Kidney epithelial cell (primary cell): ENCODE data around the gene EIF4ENIF1. TPM values are rescaled to one million over a fixed set of nuclear protein-coding genes. Genes with fewer than 3 reads are reported as not detected.
"Not testable (repeated sequence)": the region's sequence is repeated elsewhere in the genome, so short reads cannot be mapped to it uniquely, and the experiment has no call there.

ENCODE experiments used
- DNase-seq: peaks from one replicate; pipeline ENCODE4 v3.0.0-alpha.2; 2010; ENCODE audit warnings: low read depth
- H3K27me3 ChIP-seq: 2 replicates; pipeline ENCODE4 v1.6.0; 2011; ENCODE audit warnings: low read length; ENCODE audit not compliant: control insufficient read depth, insufficient read depth
- H3K36me3 ChIP-seq: 2 replicates; pipeline ENCODE4 v1.5.1; 2011; ENCODE audit warnings: low read length; ENCODE audit not compliant: control insufficient read depth, insufficient read depth
- H3K4me3 ChIP-seq: 2 replicates; pipeline ENCODE4 v1.5.1; 2011; ENCODE audit warnings: low read depth, mild to moderate bottlenecking, control low read depth, low read length
- total RNA-seq: library from RNA; depleted of rRNA; stranded (reverse); fragments of >200 nt; gene quantifications from 2 replicates; pipeline ENCODE4 v1.2.3, GENCODE V29; 2015
- TF ChIP-seq, protein P1 (sequence below): IDR thresholded peaks from 2 replicates; pipeline ENCODE4 v1.5.1; 2011; ENCODE audit warnings: mild to moderate bottlenecking, moderate library complexity, low read length, control low read depth, inconsistent platforms; ENCODE audit not compliant: insufficient read depth, poor library complexity, severe bottlenecking

Gene EIF4ENIF1
- total RNA-seq, 1 donor from 2014 or later, result 11.9 TPM

DNA sequence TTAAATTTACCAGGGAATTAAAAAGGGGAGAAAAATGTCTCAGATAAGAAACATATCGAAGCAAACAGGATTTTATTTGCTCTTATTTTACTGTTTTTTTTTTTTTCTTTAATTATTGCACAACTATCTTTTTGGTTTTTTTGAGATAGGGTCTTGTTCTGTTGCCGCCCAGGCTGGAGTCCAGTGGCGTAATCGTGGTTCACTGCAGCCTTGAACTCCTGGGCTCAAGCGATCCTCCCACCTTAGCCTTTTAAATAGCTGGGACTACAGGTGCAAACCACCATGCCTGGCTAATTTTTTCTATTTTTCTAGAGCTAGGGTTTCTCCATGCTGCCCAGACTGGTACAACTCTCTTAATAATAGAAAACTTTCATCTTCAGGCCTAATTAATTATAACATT, 57.7 kb downstream of the EIF4ENIF1 start:
- H3K27me3 ChIP-seq, result no peaks in the 10 kb centered on the region
- TF ChIP-seq, protein P1, sequence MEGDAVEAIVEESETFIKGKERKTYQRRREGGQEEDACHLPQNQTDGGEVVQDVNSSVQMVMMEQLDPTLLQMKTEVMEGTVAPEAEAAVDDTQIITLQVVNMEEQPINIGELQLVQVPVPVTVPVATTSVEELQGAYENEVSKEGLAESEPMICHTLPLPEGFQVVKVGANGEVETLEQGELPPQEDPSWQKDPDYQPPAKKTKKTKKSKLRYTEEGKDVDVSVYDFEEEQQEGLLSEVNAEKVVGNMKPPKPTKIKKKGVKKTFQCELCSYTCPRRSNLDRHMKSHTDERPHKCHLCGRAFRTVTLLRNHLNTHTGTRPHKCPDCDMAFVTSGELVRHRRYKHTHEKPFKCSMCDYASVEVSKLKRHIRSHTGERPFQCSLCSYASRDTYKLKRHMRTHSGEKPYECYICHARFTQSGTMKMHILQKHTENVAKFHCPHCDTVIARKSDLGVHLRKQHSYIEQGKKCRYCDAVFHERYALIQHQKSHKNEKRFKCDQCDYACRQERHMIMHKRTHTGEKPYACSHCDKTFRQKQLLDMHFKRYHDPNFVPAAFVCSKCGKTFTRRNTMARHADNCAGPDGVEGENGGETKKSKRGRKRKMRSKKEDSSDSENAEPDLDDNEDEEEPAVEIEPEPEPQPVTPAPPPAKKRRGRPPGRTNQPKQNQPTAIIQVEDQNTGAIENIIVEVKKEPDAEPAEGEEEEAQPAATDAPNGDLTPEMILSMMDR, result no peak
- no peaks in the 10 kb centered on the region for H3K36me3 ChIP-seq
- no peak for DNase-seq
- H3K4me3 ChIP-seq, result no peak overlapping the region

DNA sequence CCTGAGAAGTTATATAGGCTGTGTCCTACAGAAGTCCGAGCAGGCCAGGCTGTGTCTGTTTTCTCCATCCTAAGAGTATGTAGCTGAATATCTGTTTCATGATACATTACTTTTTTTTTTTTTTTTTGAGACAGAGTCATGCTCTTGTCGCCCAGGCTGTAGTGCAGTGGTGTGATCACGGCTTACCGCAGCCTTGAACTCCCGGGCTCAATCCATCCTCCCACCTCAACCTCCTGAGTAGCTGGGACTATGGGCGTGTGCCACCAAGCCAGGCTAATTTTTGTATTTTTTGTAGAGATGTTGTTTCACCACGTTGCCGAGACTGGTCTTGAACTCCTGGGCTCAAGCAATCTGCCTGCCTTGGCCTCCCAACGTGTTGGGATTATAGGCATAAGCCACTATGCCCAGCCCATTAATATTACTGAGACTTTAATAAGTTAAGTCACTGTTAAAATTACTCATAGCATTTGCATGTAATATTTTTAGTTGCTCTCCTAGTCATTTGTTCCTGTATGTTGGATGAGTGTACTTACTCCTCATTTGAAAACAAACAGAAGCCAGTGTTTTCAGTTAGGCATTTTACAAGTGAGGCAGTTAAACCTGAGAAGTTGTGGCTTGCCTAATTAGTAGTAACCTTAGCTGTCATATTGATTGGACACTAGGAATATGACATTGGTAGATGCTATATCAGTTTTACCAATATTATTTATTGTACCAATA, 64.2 kb downstream of the EIF4ENIF1 start:
- Histone ChIP-seq H3K36me3 (no peaks in the 10 kb centered on the region), H3K4me3 (no peak overlapping the region), H3K27me3 (no peaks in the 10 kb centered on the region)
- TF ChIP-seq, protein P1, result no peak
- no peak for DNase-seq

DNA sequence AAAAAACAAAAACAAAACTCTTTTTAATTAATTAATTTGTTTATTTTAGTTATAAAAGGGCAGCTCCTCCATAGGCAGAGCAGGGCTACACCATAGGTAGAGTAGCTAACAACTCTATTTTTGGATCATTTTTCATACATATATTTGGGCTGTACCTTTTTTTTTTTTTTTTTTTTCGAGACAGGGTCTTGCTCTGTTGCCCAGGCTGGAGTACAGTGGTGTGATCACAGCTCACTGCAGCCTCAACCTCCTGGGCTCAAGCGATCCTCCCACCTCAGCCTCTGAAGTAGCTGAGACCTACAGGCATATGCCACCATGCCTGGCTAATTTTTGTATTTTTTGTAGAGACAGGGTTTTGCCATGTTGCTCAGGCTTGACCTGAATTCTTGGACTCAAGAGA, 87.3 kb downstream of the EIF4ENIF1 start:
- H3K4me3 ChIP-seq, H3K36me3 ChIP-seq, H3K27me3 ChIP-seq, DNase-seq: not testable (repeated sequence)

DNA sequence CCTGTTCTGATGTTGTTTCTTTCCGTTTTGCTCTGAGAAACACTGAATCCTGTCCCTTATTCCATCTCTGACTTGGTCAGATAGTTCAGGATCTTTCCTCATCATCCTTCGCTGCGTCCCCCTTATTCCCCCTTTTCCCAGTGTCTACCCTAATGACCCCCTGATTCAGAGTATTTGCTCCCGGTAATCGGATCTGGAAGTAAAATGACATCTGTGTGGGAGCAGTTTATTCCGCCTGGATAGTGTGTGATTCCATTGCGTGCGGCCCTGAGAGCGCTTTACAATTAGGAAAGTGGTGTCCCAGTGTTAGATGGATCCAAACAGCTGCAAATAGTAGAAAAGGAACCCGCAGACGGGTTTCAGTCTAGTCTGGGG, 89.6 kb downstream of the EIF4ENIF1 start:
- TF ChIP-seq, protein P1, result no peak
- no peak for DNase-seq
- no peaks in the 10 kb centered on the region for H3K27me3 ChIP-seq
- H3K36me3 ChIP-seq, result peaks cover 2% of the 10 kb centered on the region
- H3K4me3 ChIP-seq, result peak overlapping the region; percentile 86

DNA sequence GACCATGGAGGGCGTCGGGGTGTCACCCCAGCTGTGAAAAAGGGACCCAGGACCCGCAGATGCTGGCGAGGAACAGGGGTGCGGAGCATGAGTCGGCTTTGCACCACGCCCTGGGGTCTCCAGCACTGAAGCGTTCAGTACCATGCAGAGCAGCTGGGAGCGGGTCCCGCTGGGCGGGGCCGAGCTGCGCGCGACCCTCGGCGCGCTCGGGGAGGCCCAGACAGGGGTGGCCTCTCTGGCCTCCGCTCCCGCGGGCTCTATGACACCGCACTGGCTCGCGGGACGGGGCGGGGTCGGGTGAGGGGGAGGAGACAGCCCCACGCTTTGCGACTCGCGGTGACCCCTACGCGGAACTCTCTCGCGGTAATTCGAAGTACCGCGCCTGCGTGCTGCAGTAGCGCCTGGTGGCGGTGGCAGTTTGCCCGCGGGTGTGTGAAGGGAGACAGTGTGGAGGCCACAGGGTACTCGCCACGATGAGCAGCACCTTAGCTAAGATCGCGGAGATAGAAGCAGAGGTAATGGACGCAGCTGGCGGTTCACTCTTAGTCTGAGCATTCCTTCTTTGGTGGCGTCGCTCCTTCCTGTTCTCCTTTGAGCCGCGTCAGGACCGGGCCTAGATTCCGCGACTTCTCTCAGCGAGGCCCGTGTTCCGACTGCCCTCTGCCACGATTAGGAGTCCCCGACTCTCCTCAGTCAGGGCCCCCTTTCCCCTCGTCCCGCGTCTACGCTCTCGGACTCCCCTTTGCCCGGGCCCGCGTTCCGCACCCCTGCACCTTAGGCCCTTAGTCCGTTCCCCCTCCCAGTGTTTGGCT, 90.2 kb downstream of the EIF4ENIF1 start, which contains the start of gene DRG1:
Gene DRG1, plus strand, starts transcription at position 394 of the 812 bp plus-strand sequence. Its CDS starts 80 bp downstream, at position 474.
- TF ChIP-seq, protein P1, result no peak
- H3K4me3 ChIP-seq, result peak within 1 kb of the TSS; percentile 86
- H3K36me3 ChIP-seq, result peaks cover 2% of the 10 kb centered on the region
- H3K27me3 ChIP-seq, result no peaks in the 10 kb centered on the region
- peak; percentile 81 for DNase-seq

DNA sequence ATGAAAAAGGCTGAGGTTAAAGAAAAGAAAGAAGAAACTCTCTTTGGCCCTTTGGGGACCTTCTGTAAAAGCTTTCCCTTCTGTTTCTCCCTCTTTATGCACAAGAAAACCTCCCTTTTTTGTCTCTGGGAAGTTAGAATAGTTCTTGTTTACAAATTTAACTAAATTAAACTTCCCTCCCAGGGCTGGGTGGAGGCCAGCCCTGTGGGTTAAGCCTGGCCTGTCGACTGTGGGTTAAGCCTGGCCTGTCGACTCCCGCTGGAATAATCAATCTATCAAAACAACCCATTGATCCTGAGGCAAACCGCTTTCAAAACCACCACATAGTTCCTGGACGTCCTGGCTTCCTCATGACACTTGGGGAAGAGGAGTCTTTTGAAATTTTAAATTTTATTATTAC, 91.4 kb downstream of the EIF4ENIF1 start:
- Histone ChIP-seq H3K36me3 (peaks cover 2% of the 10 kb centered on the region), H3K27me3 (no peaks in the 10 kb centered on the region), H3K4me3 (no peak overlapping the region)
- no peak for DNase-seq
- TF ChIP-seq, protein P1, result no peak
